Duodenal mucosa (tissue), 2 donors: ENCODE data around the gene HS6ST3.

ENCODE experiments used
- H3K27ac ChIP-seq: one replicate; pipeline ENCODE4 v1.7.0; 2013; ENCODE audit warnings: low read depth, low read length
- H3K27me3 ChIP-seq, 2 donors: one replicate each; pipeline ENCODE4 v1.7.0; 2013; ENCODE audit warnings: low read length in 2 of 2, control low read depth in 1 of 2; ENCODE audit not compliant: insufficient read depth in 2 of 2, control insufficient read depth in 1 of 2
- H3K36me3 ChIP-seq, 2 donors: one replicate each; pipeline ENCODE4 v1.7.0; 2013; ENCODE audit warnings: low read length in 2 of 2, control low read depth in 1 of 2; ENCODE audit not compliant: insufficient read depth in 2 of 2, control insufficient read depth in 1 of 2
- H3K4me1 ChIP-seq, 2 donors: one replicate each; pipeline ENCODE4 v1.7.0; 2013; ENCODE audit warnings: low read length in 2 of 2, control low read depth in 1 of 2; ENCODE audit not compliant: insufficient read depth in 2 of 2, control insufficient read depth in 1 of 2
- H3K4me3 ChIP-seq, 2 donors: one replicate each; pipeline ENCODE4 v1.7.0; 2013; ENCODE audit warnings: low read length in 2 of 2, low read depth in 1 of 2
- H3K9ac ChIP-seq, 2 donors: one replicate each; pipeline ENCODE4 v1.7.0; 2013; ENCODE audit warnings: low read length in 2 of 2, low read depth in 1 of 2
- H3K9me3 ChIP-seq, 2 donors: one replicate each; pipeline ENCODE4 v1.7.0; 2013; ENCODE audit warnings: low read length in 2 of 2, control low read depth in 1 of 2; ENCODE audit not compliant: control insufficient read depth in 1 of 2

Gene HS6ST3

GRCh38 chr13:96796091-96796633 lies 706.3 kb downstream of the HS6ST3 start:
- Histone ChIP-seq H3K4me1 (peaks cover 0 to 3% of the 10 kb centered on the region in 2 donors), H3K4me3 (no peak overlapping the region), H3K36me3 (no peaks in the 10 kb centered on the region), H3K27ac (no peak overlapping the region), H3K27me3 (no peaks in the 10 kb centered on the region), H3K9ac (no peak overlapping the region), H3K9me3 (no peaks in the 10 kb centered on the region)

GRCh38 chr13:96797136-96797535 lies 707.2 kb downstream of the HS6ST3 start:
- Histone ChIP-seq H3K36me3 (no peaks in the 10 kb centered on the region), H3K27me3 (no peaks in the 10 kb centered on the region), H3K4me1 (peaks cover 0 to 3% of the 10 kb centered on the region in 2 donors), H3K27ac (no peak overlapping the region), H3K9ac (no peak overlapping the region), H3K4me3 (no peak overlapping the region), H3K9me3 (no peaks in the 10 kb centered on the region)

GRCh38 chr13:96803456-96804100 lies 713.7 kb downstream of the HS6ST3 start:
- Histone ChIP-seq H3K9ac (no peak overlapping the region), H3K36me3 (no peaks in the 10 kb centered on the region), H3K27ac (no peak overlapping the region), H3K9me3 (no peaks in the 10 kb centered on the region), H3K4me3 (no peak overlapping the region), H3K27me3 (no peaks in the 10 kb centered on the region), H3K4me1 (peaks cover 7 to 10% of the 10 kb centered on the region in 2 donors)

- Histone ChIP-seq H3K9me3 (no peaks in the 10 kb centered on the region), H3K4me1 (peaks cover 7 to 10% of the 10 kb centered on the region in 2 donors), H3K27ac (no peak overlapping the region), H3K36me3 (no peaks in the 10 kb centered on the region), H3K27me3 (no peaks in the 10 kb centered on the region), H3K9ac (no peak overlapping the region), H3K4me3 (no peak overlapping the region)
Measured at GRCh38 chr13:96804174-96804573, 714.3 kb downstream of the HS6ST3 start.

DNA sequence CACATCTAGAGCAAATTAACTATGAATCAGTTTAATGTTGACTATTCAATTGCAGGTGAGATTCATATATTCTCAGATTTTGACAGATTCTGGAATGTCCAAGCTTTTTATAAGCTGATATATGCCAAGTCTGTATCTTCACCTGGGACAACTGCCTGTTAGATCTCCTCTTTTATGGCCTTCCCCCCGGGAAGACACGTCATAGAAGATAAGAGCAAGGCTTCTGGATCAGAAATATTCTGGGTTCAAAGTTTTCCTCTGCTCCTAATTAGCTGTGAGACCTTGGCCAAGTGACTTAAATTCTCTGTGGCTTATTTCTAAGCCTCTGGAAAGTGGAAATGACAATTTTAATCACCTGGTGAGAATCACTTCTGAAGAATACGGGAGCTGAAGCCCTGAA lies 716.8 kb downstream of the HS6ST3 start:
- Histone ChIP-seq H3K36me3 (no peaks in the 10 kb centered on the region), H3K27me3 (no peaks in the 10 kb centered on the region), H3K27ac (no peak overlapping the region), H3K9me3 (no peaks in the 10 kb centered on the region), H3K9ac (no peak overlapping the region), H3K4me1 (peaks cover 26 to 30% of the 10 kb centered on the region in 2 donors), H3K4me3 (no peak overlapping the region)

DNA sequence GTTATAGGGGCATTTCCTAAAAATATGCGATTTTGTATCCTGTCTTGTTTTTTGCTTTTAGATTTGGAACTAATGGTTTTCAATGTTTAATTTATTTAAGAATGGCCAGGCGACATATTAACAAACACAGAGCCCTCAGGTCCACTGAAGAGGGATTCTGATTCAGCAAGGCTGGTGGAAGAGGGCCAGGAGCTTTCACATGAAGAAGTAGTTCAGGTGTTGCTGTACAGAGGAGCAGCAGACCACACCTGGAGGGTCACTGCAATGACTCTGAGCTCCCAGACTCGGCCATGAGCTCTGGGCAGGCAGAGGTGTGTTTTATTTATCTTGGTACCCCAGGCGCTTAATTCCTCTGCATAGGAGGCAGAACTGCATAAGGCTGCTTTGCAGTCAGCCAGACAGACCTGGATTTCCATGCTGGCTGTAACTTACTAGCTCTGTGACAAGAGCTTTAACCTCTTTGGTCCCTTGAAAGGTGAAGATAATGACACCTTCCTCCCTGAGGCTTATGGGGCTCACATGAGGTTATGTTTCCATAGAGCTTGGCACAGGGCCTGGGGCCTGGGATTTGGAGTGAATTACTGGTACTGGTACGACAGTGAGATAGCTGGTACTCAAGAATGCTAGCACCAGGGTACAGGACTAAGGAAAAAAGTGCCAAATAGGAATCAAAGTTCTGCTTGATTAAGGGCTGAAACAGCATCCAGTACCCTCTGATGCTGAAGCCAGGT lies 719.6 kb downstream of the HS6ST3 start:
- H3K36me3 ChIP-seq = no peaks in the 10 kb centered on the region
- no peak overlapping the region for H3K9ac ChIP-seq
- peaks cover 26 to 30% of the 10 kb centered on the region in 2 donors for H3K4me1 ChIP-seq
- H3K27me3 ChIP-seq = no peaks in the 10 kb centered on the region
- no peak overlapping the region for H3K4me3 ChIP-seq
- H3K9me3 ChIP-seq = no peaks in the 10 kb centered on the region
- H3K27ac ChIP-seq = no peak overlapping the region

DNA sequence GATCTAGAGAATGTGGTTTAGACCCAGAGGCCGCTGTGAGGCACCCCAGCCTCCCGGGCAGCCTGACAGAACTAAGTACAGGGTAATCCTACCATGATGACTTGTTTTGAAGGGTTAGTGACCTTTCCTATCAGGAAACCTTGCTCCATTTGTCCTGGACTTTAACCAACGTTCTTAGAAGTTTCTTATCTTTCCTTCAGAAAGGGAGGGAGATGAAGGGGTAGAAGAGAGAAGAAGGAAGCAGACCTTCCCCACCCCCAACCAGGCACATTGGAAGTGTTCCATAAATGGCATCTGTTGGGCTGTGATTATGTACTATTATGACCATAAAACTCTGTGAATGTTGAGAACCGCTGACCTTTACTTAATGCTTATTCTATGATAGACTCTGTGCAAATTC lies 720.2 kb downstream of the HS6ST3 start:
- H3K9me3 ChIP-seq = no peaks in the 10 kb centered on the region
- no peaks in the 10 kb centered on the region for H3K27me3 ChIP-seq
- H3K4me3 ChIP-seq = no peak overlapping the region
- H3K9ac ChIP-seq = no peak overlapping the region
- H3K27ac ChIP-seq = no peak overlapping the region
- peaks cover 26 to 30% of the 10 kb centered on the region in 2 donors for H3K4me1 ChIP-seq
- H3K36me3 ChIP-seq = no peaks in the 10 kb centered on the region

- Histone ChIP-seq H3K27me3 (no peaks in the 10 kb centered on the region), H3K36me3 (no peaks in the 10 kb centered on the region), H3K4me3 (no peak overlapping the region), H3K4me1 (peaks cover 26 to 30% of the 10 kb centered on the region in 2 donors), H3K9me3 (no peaks in the 10 kb centered on the region), H3K27ac (no peak overlapping the region), H3K9ac (no peak overlapping the region)
Measured at GRCh38 chr13:96811049-96811448, 721.1 kb downstream of the HS6ST3 start.

DNA sequence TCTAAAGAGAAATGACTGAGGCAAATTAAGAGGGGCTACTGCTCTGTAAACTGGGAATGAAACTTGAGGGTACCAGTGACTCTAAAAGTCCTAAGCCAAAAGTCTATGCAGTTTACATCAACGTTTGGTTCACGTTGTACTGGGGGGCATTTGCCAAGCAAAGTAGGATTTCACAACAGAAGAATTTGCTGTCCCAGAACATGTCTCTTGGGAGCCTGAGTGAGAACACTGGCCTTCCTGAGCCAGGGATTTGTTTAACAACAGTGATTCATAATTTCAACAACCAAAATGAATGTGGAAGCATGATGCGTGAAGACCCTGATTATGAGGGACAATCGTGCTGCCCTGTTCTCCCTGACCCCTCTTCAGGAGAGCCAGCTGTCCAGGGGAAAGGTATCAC lies 726.4 kb downstream of the HS6ST3 start:
- H3K4me3 ChIP-seq = no peak overlapping the region
- H3K27ac ChIP-seq = no peak overlapping the region
- no peaks in the 10 kb centered on the region for H3K27me3 ChIP-seq
- no peak overlapping the region for H3K9ac ChIP-seq
- no peaks in the 10 kb centered on the region for H3K36me3 ChIP-seq
- no peaks in the 10 kb centered on the region for H3K9me3 ChIP-seq
- peaks cover 0 to under 1% of the 10 kb centered on the region in 2 donors for H3K4me1 ChIP-seq

DNA sequence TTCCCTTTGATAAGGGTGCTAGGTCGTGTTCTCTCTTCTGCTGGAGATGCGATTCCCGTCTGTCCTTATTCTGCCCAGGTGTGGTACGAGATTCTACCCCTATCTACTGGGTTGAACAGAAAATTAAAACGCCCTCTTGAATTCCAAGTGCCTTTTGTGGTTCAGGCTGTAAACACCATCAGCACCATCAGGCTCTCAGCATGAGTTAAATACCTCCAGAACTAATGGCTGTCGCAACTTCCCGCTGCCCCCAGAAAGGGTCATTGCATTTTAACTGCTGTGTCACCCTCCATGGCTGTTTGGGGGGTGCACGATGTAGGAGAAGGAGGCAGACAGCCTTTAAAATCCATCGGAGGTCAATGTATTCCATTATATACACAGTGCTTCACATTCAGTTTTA lies 727.0 kb downstream of the HS6ST3 start:
- no peaks in the 10 kb centered on the region for H3K9me3 ChIP-seq
- H3K4me1 ChIP-seq = no peaks in the 10 kb centered on the region
- H3K36me3 ChIP-seq = no peaks in the 10 kb centered on the region
- no peaks in the 10 kb centered on the region for H3K27me3 ChIP-seq
- H3K27ac ChIP-seq = no peak overlapping the region
- H3K9ac ChIP-seq = no peak overlapping the region
- H3K4me3 ChIP-seq = no peak overlapping the region
